Astrocyte of the spinal cord (primary cell): ENCODE results near the gene ALG2.
A peak's percentile ranks its signal among the peaks of the same experiment; 100 is the strongest.

ENCODE experiments used
- DNase-seq: peaks from one replicate; pipeline ENCODE4 v3.0.0; 2011; ENCODE audit warnings: low read depth, low spot score
- H3K4me3 ChIP-seq: 2 replicates; pipeline ENCODE4 v1.5.1; 2011; ENCODE audit warnings: low read depth, mild to moderate bottlenecking, low read length, moderate library complexity
- in situ Hi-C: cut with HindIII; loops from 2 replicates; pipeline ENCODE4 v1.10.0; 2017; ENCODE audit warnings: low sequenced_read_pairs
- TF ChIP-seq, protein P1 (sequence below): IDR thresholded peaks from 2 replicates; pipeline ENCODE4 v1.5.1; 2012; ENCODE audit warnings: low read depth, mild to moderate bottlenecking, low read length, inconsistent platforms

Gene ALG2, protein sequence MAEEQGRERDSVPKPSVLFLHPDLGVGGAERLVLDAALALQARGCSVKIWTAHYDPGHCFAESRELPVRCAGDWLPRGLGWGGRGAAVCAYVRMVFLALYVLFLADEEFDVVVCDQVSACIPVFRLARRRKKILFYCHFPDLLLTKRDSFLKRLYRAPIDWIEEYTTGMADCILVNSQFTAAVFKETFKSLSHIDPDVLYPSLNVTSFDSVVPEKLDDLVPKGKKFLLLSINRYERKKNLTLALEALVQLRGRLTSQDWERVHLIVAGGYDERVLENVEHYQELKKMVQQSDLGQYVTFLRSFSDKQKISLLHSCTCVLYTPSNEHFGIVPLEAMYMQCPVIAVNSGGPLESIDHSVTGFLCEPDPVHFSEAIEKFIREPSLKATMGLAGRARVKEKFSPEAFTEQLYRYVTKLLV

DNA sequence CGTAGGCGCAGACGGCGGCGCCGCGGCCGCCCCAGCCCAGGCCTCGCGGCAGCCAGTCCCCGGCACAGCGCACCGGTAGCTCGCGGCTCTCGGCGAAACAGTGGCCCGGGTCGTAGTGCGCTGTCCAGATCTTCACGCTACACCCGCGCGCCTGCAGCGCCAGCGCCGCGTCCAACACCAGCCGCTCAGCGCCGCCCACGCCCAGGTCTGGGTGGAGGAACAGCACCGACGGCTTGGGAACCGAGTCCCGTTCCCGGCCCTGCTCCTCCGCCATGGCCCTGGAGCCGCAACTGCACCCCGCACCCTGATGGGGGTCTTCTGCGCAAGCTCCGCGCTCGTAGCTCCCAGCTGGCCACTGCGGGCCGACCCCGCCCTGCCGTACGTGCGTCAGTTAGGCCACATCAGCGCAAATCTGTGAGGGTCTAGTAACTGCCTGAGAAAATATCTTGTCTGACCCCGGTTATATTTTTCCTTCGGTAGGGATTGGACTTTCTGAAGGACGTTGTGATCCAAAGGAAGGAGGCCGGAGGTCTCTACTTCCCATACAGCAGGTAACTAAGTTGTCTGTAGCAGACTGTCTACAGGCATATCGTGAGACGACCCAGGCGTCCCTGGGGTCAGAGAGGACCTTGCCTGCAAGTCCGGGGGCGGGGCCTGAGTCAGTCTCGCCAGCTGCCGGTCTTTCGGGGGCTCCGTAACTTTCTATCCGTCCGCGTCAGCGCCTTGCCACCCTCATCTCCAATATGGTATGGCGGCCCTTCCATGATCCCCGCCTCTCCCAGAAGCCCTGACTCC is at the start of gene ALG2, which contains the start of gene SEC61B:
Gene ALG2 (minus strand): TSS at position 322 of the 795 bp plus-strand sequence. CDS start 48 bp downstream, at position 274.
Gene SEC61B (plus strand): TSS at position 662 of the 795 bp plus-strand sequence. CDS start 82 bp downstream, at position 744.
- TF ChIP-seq, protein P1, sequence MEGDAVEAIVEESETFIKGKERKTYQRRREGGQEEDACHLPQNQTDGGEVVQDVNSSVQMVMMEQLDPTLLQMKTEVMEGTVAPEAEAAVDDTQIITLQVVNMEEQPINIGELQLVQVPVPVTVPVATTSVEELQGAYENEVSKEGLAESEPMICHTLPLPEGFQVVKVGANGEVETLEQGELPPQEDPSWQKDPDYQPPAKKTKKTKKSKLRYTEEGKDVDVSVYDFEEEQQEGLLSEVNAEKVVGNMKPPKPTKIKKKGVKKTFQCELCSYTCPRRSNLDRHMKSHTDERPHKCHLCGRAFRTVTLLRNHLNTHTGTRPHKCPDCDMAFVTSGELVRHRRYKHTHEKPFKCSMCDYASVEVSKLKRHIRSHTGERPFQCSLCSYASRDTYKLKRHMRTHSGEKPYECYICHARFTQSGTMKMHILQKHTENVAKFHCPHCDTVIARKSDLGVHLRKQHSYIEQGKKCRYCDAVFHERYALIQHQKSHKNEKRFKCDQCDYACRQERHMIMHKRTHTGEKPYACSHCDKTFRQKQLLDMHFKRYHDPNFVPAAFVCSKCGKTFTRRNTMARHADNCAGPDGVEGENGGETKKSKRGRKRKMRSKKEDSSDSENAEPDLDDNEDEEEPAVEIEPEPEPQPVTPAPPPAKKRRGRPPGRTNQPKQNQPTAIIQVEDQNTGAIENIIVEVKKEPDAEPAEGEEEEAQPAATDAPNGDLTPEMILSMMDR: no peak
- peak; percentile 98 for DNase-seq
- in situ Hi-C loops: no loop called here
- H3K4me3 ChIP-seq: peak within 1 kb of the TSS; percentile 94

DNA sequence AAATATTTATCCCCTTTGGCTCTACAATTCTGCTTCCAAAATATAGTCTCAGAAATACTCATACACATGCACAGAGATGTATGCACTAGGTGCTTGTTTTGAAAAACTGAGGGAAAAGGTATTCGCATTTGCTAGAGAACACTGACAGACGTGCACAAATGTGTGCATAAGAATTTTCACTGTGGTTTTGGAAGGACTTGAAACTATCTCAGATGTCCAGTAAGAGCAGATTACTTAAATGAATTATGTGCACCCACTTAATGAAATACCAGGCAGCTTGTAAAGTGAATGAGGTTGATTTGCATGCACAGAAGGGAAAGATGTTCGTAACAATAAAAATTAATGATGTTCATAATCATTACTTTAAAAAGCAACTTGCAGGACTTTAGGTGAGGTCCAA is 48.7 kb upstream of the ALG2 start:
- no peak for DNase-seq
- no peak overlapping the region for H3K4me3 ChIP-seq
- TF ChIP-seq, protein P1: no peak
- in situ Hi-C loops: no loop called here

DNA sequence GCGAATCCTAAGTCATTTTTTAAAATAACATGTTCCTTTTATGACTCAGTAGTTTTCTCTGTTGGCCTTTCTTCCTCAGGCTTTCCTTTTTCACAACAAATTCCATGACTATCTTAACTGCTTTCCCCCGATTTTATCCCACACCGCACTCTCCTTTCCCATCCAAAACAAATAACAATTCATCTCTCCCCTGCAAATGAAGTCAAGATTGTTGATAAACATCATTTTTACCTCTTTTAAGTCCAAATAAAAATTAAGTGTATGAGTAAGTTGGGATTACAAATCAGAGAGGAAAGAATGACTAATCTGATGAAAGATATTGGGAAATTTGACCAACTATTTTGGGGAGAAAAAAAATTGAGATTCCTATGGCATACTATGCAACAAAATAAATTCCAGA is 47.7 kb upstream of the ALG2 start:
- TF ChIP-seq, protein P1: no peak
- peak; percentile 33 for DNase-seq
- H3K4me3 ChIP-seq: no peak overlapping the region
- in situ Hi-C loops: no loop called here

DNA sequence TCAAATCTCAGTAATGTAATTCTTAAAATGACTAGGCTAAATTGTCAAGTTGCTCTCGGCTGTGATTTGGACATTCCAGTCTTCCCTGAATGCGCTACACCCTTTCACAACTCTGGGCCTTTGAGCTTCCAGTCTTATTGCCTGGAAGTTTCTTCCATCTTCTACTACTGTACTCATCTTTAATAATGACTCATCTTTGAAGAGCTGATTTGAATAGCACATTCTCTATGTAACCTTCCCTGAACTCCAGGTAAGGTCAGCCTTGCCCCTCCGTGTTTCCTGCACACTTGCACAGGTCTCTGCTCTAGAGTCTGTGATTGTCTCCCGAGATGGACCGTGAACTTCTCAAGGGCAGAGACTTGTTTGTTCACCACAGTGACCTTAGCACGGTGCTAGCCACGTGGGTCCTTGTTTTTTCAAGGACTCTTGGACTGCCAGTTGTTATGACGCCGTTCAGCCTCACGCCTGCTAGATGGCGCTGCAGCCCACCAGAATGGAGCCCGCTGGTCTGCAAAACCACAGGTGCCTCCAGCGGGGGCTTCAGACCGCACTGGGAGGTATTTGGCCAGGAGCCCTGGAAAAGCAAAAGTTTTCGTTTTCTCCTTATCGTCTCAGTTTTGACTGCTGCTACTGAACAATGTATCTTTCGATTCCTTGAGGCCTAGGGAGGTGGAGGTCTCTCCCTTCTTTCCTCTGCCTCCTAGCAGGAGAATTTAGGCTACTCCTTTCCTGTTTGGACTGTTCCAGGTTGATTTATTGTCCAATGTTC is 44.7 kb upstream of the ALG2 start:
- in situ Hi-C loops: no loop called here
- no peak overlapping the region for H3K4me3 ChIP-seq
- TF ChIP-seq, protein P1: peak; percentile 87
- peak; percentile 75 for DNase-seq

DNA sequence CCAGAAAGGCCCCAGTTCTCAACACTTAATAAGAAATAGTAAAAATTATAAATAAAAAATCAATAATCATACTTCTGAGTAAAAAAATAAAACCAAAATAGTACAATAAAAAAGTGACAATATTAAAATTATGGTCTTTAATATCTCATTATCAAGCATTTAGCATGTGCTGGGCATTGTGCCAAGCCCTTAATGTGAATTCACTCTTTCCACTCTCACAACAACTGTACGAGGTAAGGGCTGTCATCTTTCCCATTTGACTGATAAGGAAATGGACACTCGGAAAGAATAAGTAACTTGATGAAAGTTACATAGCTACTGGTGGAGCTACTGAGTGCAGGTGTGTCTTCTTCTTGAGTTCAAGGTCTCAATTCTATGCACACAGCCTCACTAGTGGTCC is 43.9 kb upstream of the ALG2 start:
- TF ChIP-seq, protein P1: no peak
- DNase-seq: no peak
- H3K4me3 ChIP-seq: no peak overlapping the region
- in situ Hi-C loops: no loop called here

DNA sequence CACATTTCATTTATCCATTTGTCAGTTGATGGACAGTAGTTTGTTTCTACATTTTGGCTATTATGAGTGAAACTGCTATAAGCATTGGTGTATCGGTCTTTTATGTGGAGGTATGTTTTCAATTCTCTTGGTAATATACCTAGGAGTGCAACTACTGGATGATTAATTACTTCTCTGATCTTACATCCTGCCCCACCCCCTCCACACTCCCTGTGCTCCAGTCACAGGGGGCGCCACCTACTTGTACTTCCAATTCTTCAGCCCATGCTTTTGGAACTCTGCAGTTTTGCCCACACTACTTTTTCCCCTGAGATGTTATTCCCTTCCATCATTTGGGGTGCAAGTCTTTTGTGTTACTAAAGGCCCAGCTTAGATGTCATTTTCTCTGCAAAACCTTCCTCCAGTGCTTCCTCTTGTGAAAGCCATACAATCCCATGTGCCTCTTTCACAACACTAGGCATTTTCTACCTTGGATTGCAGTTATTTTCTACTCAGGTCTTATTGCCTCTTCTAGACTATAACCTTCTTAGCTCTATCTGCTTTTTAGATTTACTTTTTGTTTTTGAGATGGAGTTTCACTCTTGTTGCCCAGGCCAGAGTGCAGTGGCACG is 42.4 kb upstream of the ALG2 start:
- in situ Hi-C loops: no loop called here
- H3K4me3 ChIP-seq: no peak overlapping the region
- TF ChIP-seq, protein P1: peak; percentile 29
- no peak for DNase-seq
